Type B pancreatic cell (in vitro differentiated cells): ENCODE measurements around the gene TMEM244. TPM values are rescaled to one million over a fixed set of nuclear protein-coding genes. Genes with fewer than 3 reads are reported as not detected.
"Not testable (repeated sequence)": the region's sequence is repeated elsewhere in the genome, so short reads cannot be mapped to it uniquely, and the experiment has no call there.

ENCODE experiments used
- DNase-seq: peaks from one replicate; pipeline ENCODE4 v3.0.0; 2021; ENCODE audit warnings: mixed read lengths; ENCODE audit not compliant: unreplicated experiment; ENCODE audit errors: extremely low spot score
- H3K27ac Mint-ChIP-seq: 2 replicates; pipeline ENCODE4 v1.8.0; 2021; ENCODE audit warnings: mild to moderate bottlenecking, mixed read lengths
- H3K27me3 Mint-ChIP-seq: 2 replicates; pipeline ENCODE4 v1.8.0; 2021; ENCODE audit warnings: mixed read lengths
- H3K36me3 Mint-ChIP-seq: 2 replicates; pipeline ENCODE4 v1.8.0; 2021; ENCODE audit warnings: mixed read lengths
- H3K4me1 Mint-ChIP-seq: one replicate; pipeline ENCODE4 v1.8.0; 2021; ENCODE audit warnings: mixed read lengths; ENCODE audit not compliant: unreplicated experiment
- H3K4me3 Mint-ChIP-seq: 2 replicates; pipeline ENCODE4 v1.8.0; 2021; ENCODE audit warnings: mild to moderate bottlenecking, mixed read lengths
- H3K9me3 Mint-ChIP-seq: 2 replicates; pipeline ENCODE4 v1.8.0; 2021; ENCODE audit warnings: mixed read lengths
- total RNA-seq: library from RNA; stranded (reverse); gene quantifications from 2 replicates; pipeline ENCODE4 v1.2.1, GENCODE V29; 2021; ENCODE audit warnings: low replicate concordance
- TF ChIP-seq, protein P1 (sequence below): fragments of 200-600 bp; sonication (generic); conservative IDR thresholded peaks from 2 replicates; pipeline ENCODE4 v1.5.0; 2021; ENCODE audit warnings: antibody characterized with exemption, mild to moderate bottlenecking

Gene TMEM244
- total RNA-seq, 1 donor from 2014 or later: not detected

DNA sequence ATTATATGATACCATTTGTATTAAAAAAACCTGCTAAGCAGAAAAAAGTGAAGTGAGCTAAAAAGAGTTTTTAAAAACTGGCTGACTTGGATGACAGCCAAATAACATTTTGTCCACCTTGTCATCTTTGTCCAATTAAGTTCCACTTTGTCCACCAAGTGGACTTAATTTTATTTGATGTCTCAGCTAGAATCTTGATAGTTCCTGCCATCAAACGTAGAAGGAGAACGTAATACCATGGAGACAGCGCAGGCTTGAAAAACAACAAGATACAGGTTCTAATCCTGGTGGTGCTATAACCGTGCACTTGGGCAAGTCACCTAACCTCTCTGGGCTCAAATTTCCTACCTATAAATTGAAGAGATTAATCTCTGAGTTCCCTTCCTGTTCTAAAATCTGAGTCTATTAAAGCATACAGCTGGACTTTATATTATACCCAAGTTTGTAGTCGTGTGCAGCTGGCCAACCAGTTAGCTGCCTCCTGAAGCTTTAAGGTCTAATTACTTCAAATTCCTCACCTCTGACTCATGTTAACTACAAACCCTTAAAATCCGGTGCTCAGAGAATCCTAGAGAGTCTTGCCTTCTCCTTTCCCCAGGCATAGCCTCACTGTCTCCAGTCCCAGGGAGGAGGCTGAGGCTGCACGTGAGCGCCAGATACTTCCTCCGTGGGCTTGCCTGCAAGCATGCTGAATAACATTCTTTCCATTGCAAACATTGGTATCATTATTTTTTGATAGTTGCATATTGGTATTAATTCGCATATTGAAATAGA lies 16.8 kb downstream of the TMEM244 start:
- Mint-ChIP-seq H3K4me3 (no peak overlapping the region), H3K9me3 (no peaks in the 10 kb centered on the region), H3K27me3 (no peaks in the 10 kb centered on the region), H3K36me3 (no peaks in the 10 kb centered on the region), H3K27ac (no peak overlapping the region), H3K4me1 (no peaks in the 10 kb centered on the region)
- TF ChIP-seq, protein P1, sequence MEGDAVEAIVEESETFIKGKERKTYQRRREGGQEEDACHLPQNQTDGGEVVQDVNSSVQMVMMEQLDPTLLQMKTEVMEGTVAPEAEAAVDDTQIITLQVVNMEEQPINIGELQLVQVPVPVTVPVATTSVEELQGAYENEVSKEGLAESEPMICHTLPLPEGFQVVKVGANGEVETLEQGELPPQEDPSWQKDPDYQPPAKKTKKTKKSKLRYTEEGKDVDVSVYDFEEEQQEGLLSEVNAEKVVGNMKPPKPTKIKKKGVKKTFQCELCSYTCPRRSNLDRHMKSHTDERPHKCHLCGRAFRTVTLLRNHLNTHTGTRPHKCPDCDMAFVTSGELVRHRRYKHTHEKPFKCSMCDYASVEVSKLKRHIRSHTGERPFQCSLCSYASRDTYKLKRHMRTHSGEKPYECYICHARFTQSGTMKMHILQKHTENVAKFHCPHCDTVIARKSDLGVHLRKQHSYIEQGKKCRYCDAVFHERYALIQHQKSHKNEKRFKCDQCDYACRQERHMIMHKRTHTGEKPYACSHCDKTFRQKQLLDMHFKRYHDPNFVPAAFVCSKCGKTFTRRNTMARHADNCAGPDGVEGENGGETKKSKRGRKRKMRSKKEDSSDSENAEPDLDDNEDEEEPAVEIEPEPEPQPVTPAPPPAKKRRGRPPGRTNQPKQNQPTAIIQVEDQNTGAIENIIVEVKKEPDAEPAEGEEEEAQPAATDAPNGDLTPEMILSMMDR: no peak
- no peak for DNase-seq

DNA sequence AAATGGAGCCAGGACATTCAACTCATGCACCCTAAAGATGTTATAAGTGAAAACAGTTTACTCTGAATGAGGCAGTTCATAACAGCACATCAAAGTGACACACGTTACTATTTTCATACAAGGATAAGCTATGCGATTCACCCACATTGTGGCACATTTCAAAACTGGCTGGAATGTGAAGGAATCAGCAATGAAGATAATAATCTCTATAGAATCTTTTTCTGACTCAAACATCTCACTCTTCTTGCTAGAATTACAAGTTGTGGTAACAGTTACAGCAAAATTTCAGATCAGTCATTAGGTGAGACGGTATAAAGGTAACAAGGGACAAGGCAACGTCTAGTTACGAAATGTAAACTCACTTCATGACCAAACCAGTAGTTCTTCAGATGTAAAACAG lies 17.5 kb downstream of the TMEM244 start:
- H3K27me3 Mint-ChIP-seq: no peaks in the 10 kb centered on the region
- TF ChIP-seq, protein P1: no peak
- H3K4me3 Mint-ChIP-seq: no peak overlapping the region
- no peaks in the 10 kb centered on the region for H3K36me3 Mint-ChIP-seq
- H3K27ac Mint-ChIP-seq: no peak overlapping the region
- H3K9me3 Mint-ChIP-seq: no peaks in the 10 kb centered on the region
- no peak for DNase-seq
- H3K4me1 Mint-ChIP-seq: no peaks in the 10 kb centered on the region

DNA sequence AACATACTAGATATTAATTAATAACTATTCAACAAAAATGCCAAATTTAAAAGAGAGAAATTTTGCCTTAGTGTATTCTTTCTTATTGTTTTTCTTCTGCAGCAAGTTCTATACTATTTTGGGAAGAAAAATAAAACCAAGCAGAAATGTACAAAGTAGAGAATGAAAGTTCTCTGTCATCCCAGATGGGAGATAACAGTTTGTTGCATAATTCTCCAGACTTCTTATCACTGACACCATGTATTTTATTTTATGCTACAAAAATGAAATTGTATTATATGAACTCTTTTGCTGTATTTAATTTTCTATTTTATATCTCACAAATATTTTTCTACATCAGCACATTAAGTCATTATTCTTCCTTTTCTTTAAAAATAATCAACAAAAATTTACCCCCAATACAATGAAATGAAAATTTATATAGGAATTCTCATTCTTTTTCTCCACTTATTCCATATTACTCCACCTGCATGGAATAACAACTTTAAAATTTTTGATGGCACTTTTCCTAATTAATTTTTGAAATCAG lies 18.2 kb downstream of the TMEM244 start:
- Mint-ChIP-seq H3K9me3 (no peaks in the 10 kb centered on the region), H3K36me3 (no peaks in the 10 kb centered on the region), H3K27me3 (peaks cover 3% of the 10 kb centered on the region), H3K4me1 (no peaks in the 10 kb centered on the region), H3K27ac (no peak overlapping the region), H3K4me3 (no peak overlapping the region)
- DNase-seq: no peak
- TF ChIP-seq, protein P1: no peak

DNA sequence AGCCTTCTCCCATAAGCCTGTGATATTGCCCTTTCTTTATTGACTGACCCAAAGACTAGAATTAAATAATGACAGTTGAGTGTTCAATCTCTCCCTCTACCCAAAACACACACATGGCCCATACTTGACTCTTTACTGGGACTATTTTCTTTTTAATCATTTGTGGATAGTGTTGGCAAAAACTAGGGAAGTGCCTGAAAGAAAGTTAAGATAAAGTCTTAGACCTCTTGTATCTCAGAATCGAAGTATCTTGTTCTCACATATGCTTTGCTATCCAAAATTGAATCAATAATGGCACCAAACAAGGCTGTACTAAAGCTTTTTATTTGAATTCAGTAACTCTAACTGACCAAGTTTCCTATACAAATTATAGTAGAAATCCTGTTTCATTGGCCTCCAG lies 19.0 kb downstream of the TMEM244 start:
- H3K4me1 Mint-ChIP-seq: no peaks in the 10 kb centered on the region
- H3K27ac Mint-ChIP-seq: no peak overlapping the region
- no peaks in the 10 kb centered on the region for H3K9me3 Mint-ChIP-seq
- H3K4me3 Mint-ChIP-seq: no peak overlapping the region
- DNase-seq: no peak
- H3K36me3 Mint-ChIP-seq: no peaks in the 10 kb centered on the region
- TF ChIP-seq, protein P1: no peak
- peaks cover 3% of the 10 kb centered on the region for H3K27me3 Mint-ChIP-seq

DNA sequence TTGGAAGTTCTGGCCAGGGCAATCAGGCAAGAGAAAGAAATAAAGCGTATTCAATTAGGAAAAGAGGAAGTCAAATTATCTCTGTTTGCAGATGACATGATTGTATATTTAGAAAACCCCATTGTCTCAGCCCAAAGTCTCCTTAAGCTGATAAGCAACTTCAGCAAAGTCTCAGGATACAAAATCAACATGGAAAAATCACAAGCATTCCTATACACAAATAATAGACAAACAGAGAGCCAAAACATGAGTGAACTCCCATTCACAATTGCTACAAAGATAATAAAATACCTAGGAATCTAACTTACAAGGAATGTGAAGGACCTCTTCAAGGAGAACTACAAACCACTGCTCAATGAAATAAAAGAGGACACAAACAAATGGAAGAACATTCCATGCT lies 21.6 kb downstream of the TMEM244 start:
- not testable (repeated sequence) for H3K27ac Mint-ChIP-seq, H3K36me3 Mint-ChIP-seq, H3K27me3 Mint-ChIP-seq, H3K4me1 Mint-ChIP-seq, H3K4me3 Mint-ChIP-seq, H3K9me3 Mint-ChIP-seq, DNase-seq

DNA sequence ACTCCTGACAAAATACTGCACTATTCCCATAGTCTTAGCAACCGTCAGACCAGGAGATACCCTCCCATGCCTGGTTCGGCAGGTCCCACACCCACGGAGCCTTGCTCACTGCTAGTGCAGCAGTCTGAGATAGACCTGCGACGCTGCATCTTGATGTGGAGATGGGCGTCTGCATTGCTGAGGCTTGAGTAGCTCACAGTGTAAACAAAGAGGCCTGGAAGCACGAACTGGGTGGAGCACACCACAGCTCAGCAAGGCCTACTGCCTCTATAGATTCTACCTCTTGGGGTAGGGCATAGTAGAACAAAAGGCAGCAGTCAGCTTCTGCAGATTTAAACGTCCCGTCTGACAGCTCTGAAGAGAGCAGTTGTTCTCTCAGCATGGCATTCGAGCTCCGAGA lies 25.4 kb downstream of the TMEM244 start:
- no peaks in the 10 kb centered on the region for H3K36me3 Mint-ChIP-seq
- no peak for DNase-seq
- peaks cover 3% of the 10 kb centered on the region for H3K27me3 Mint-ChIP-seq
- no peak overlapping the region for H3K4me3 Mint-ChIP-seq
- TF ChIP-seq, protein P1: no peak
- H3K4me1 Mint-ChIP-seq: no peaks in the 10 kb centered on the region
- H3K27ac Mint-ChIP-seq: no peak overlapping the region
- no peaks in the 10 kb centered on the region for H3K9me3 Mint-ChIP-seq
